Neuronal stem cell (in vitro differentiated cells): ENCODE measurements around the gene RNF144A.

Source experiments
- DNase-seq: peaks from one replicate; pipeline ENCODE4 v3.0.0-alpha.2; 2013; ENCODE audit warnings: low spot score
- H2AFZ ChIP-seq: one replicate; pipeline ENCODE4 v1.6.1; 2013; ENCODE audit warnings: mild to moderate bottlenecking, low read length, inconsistent platforms
- H2AK5ac ChIP-seq: 2 replicates; pipeline ENCODE4 v1.6.1; 2013; ENCODE audit warnings: low read depth, mild to moderate bottlenecking, inconsistent platforms, low read length, moderate library complexity, mixed read lengths
- H2BK120ac ChIP-seq: 2 replicates; pipeline ENCODE4 v1.6.1; 2013; ENCODE audit warnings: low read depth, mild to moderate bottlenecking, inconsistent platforms, low read length, moderate library complexity, mixed read lengths
- H2BK12ac ChIP-seq: one replicate; pipeline ENCODE4 v1.6.1; 2013; ENCODE audit warnings: low read length, inconsistent platforms
- H2BK15ac ChIP-seq: 2 replicates; pipeline ENCODE4 v1.6.1; 2013; ENCODE audit warnings: mild to moderate bottlenecking, low read length, inconsistent platforms, mixed read lengths
- H2BK5ac ChIP-seq: one replicate; pipeline ENCODE4 v1.6.1; 2013; ENCODE audit warnings: inconsistent platforms, mild to moderate bottlenecking, low read length, moderate library complexity
- H3K14ac ChIP-seq: one replicate; pipeline ENCODE4 v1.6.1; 2013; ENCODE audit warnings: low read length, inconsistent platforms
- H3K18ac ChIP-seq: 2 replicates; pipeline ENCODE4 v1.6.1; 2013; ENCODE audit warnings: low read length, inconsistent platforms
- H3K23ac ChIP-seq: 2 replicates; pipeline ENCODE4 v1.6.1; 2013; ENCODE audit warnings: low read depth, mild to moderate bottlenecking, mixed read lengths, low read length, inconsistent platforms; ENCODE audit not compliant: poor library complexity
- H3K27ac ChIP-seq: replicated peaks from 3 replicates; pipeline ENCODE4 v1.5.1; 2013; ENCODE audit warnings: low read length, inconsistent platforms
- H3K27me3 ChIP-seq, 3 experiments: 2 replicates each; pipeline ENCODE4 v1.6.1; 2013; ENCODE audit warnings: low read length in 3 of 3, mild to moderate bottlenecking in 2 of 3, inconsistent platforms in 1 of 3, low read depth in 1 of 3, mixed read lengths in 1 of 3, moderate library complexity in 1 of 3; ENCODE audit not compliant: control insufficient read depth in 3 of 3, insufficient read depth in 3 of 3
- H3K36me3 ChIP-seq, 2 donors: replicated peaks in 1 of 2; 2 replicates each; pipeline ENCODE4 v1.6.1; 2013; ENCODE audit warnings: low read length in 2 of 2; ENCODE audit not compliant: control insufficient read depth in 2 of 2, insufficient read depth in 2 of 2
- H3K4ac ChIP-seq: 2 replicates; pipeline ENCODE4 v1.6.1; 2013; ENCODE audit warnings: inconsistent platforms, mild to moderate bottlenecking, low read length, moderate library complexity
- H3K4me1 ChIP-seq, 2 donors: 1 replicate in 1 of 2; 2 replicates in 1 of 2; pipeline ENCODE4 v1.6.1; 2013; ENCODE audit warnings: low read length in 2 of 2, low read depth in 1 of 2; ENCODE audit not compliant: control insufficient read depth in 2 of 2, insufficient read depth in 1 of 2
- H3K4me2 ChIP-seq: one replicate; pipeline ENCODE4 v1.6.1; 2013; ENCODE audit warnings: mild to moderate bottlenecking, low read length, inconsistent platforms; ENCODE audit not compliant: insufficient read depth, poor library complexity, severe bottlenecking
- H3K4me3 ChIP-seq, 2 donors: 2 replicates each; pipeline ENCODE4 v1.5.1; 2013; ENCODE audit warnings: low read length in 2 of 2, mild to moderate bottlenecking in 2 of 2, inconsistent platforms in 1 of 2, moderate library complexity in 1 of 2
- H3K79me1 ChIP-seq: one replicate; pipeline ENCODE4 v1.6.1; 2013; ENCODE audit warnings: low read depth, mild to moderate bottlenecking, inconsistent platforms, low read length, moderate library complexity
- H3K9ac ChIP-seq: one replicate; pipeline ENCODE4 v1.6.1; 2013; ENCODE audit warnings: mild to moderate bottlenecking, low read depth, low read length, inconsistent platforms; ENCODE audit not compliant: poor library complexity
- H3K9me3 ChIP-seq, 2 donors: replicated peaks in 1 of 2; 2 replicates each; pipeline versions ENCODE3 to v1.6.1; 2013; ENCODE audit warnings: low read length in 2 of 2, mild to moderate bottlenecking in 2 of 2, inconsistent platforms in 1 of 2, low read depth in 1 of 2, mixed read lengths in 1 of 2, moderate library complexity in 1 of 2; ENCODE audit not compliant: control insufficient read depth in 2 of 2, insufficient read depth in 1 of 2
- H4K8ac ChIP-seq: one replicate; pipeline ENCODE4 v1.6.1; 2013; ENCODE audit warnings: low read depth, mild to moderate bottlenecking, inconsistent platforms, low read length, moderate library complexity
- H4K91ac ChIP-seq: one replicate; pipeline ENCODE4 v1.6.1; 2013; ENCODE audit warnings: low read length, low read depth, mild to moderate bottlenecking, inconsistent platforms; ENCODE audit not compliant: poor library complexity
- WGBS, 2 donors: extraction: QIAGEN DNeasy Blood & Tissue Kit; methylation state at CpG; one replicate each; pipeline ENCODE4 v1.1.7; 2013; ENCODE audit warnings: missing lambda C conversion rate in 2 of 2, mixed read lengths in 1 of 2; ENCODE audit not compliant: insufficient read length in 2 of 2, insufficient replicate concordance in 1 of 2; ENCODE audit errors: extremely low coverage in 2 of 2; 5-methylcytosine and 5-hydroxymethylcytosine counted together

The RNF144A gene

DNA sequence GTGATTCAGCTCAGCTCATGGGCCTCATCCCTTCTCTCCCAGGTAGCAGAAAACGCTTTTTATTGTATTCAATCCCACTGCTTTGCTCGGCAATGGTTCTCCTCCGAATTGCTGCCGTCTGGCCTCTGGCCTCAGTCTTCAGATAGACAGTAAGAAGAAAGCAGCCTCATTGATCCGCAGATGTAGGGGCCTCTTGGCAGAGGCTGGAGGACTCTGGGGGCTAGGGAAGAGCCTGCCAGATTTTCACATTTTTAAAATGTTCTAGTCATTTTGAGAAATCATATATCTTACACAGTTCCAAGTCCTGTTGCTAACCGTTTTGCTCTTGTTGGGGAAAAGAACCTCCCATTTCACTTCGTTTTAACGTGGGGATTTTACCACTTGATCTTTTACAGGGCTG is 123.3 kb downstream of the RNF144A start:
- Histone ChIP-seq H2BK5ac (no peak overlapping the region), H3K9me3 (no peaks in the 10 kb centered on the region), H3K4ac (no peak overlapping the region), H3K23ac (no peak overlapping the region), H2BK120ac (no peak overlapping the region), H4K91ac (no peak overlapping the region), H3K36me3 (peaks cover 27 to 86% of the 10 kb centered on the region in 2 donors), H3K79me1 (no peaks in the 10 kb centered on the region), H3K27ac (no peak overlapping the region), H4K8ac (no peak overlapping the region), H2AFZ (no peak overlapping the region), H2AK5ac (no peak overlapping the region), H3K4me2 (no peak overlapping the region), H3K4me1 (no peaks in the 10 kb centered on the region), H2BK15ac (no peak overlapping the region), H3K14ac (no peak overlapping the region), H3K4me3 (no peak overlapping the region), H2BK12ac (no peak overlapping the region), H3K9ac (no peak overlapping the region), H3K27me3 (no peaks in the 10 kb centered on the region), H3K18ac (no peak overlapping the region)
- no peak for DNase-seq
- WGBS, 2 donors: no CpG with 5 or more reads among the region's 8 CpGs

DNA sequence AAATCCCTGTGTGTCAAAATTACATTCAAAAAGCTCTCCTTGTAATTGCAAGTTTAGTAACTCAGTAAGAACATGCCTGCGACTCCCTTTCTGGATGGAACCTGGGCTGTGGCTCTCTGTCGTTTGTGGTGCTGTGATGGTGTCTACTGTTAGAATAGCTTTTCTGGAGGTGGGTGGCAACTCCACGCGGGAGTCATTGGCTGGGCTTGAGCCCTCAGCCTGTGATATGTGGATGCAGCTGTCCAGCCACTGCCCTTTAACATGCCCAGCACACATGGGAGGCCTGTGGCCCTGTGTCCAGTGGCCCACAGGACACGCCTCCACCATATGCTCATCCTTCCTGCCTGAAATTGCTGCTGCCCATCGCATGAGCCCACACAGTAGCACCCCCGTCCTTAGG is 124.2 kb downstream of the RNF144A start:
- WGBS, 2 donors: no CpG with 5 or more reads among the region's 7 CpGs
- H2AFZ ChIP-seq: no peak overlapping the region
- H3K36me3 ChIP-seq: peaks cover 28 to 86% of the 10 kb centered on the region in 2 donors
- no peak overlapping the region for H3K4ac ChIP-seq
- H2BK12ac ChIP-seq: no peak overlapping the region
- H2BK120ac ChIP-seq: no peak overlapping the region
- H2BK15ac ChIP-seq: no peak overlapping the region
- H3K27me3 ChIP-seq: no peaks in the 10 kb centered on the region
- H3K27ac ChIP-seq: no peak overlapping the region
- H3K14ac ChIP-seq: no peak overlapping the region
- no peaks in the 10 kb centered on the region for H3K4me1 ChIP-seq
- H3K23ac ChIP-seq: no peak overlapping the region
- no peaks in the 10 kb centered on the region for H3K9me3 ChIP-seq
- no peak overlapping the region for H2BK5ac ChIP-seq
- no peaks in the 10 kb centered on the region for H3K79me1 ChIP-seq
- H3K18ac ChIP-seq: no peak overlapping the region
- H3K4me3 ChIP-seq: no peak overlapping the region
- H3K4me2 ChIP-seq: no peak overlapping the region
- H4K8ac ChIP-seq: no peak overlapping the region
- H4K91ac ChIP-seq: no peak overlapping the region
- H3K9ac ChIP-seq: no peak overlapping the region
- no peak overlapping the region for H2AK5ac ChIP-seq
- no peak for DNase-seq

DNA sequence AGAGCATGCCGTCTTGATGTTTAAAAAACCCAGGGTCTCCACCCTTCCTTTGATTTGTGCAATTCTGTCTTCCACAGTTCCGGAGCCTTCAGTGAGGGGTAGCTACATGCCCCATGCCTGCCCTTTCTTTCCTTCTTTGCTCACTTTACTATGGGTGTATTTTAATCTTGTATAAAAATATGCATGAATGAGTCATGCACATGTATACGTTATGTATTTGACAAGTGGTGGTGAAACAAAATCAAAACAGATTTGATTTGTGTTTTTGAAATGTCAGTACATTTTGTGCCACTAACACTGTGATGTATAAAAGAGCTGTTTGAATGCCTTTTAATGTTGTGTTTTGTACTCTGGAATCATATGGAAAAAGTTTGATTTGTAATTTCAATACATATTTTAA is 126.5 kb downstream of the RNF144A start:
- Histone ChIP-seq H3K14ac (no peak overlapping the region), H2BK120ac (no peak overlapping the region), H3K4me2 (no peak overlapping the region), H4K91ac (no peak overlapping the region), H3K18ac (no peak overlapping the region), H2BK5ac (no peak overlapping the region), H3K4ac (no peak overlapping the region), H2AK5ac (no peak overlapping the region), H3K9ac (no peak overlapping the region), H3K27ac (no peak overlapping the region), H3K4me3 (no peak overlapping the region), H3K36me3 (peaks cover 23 to 82% of the 10 kb centered on the region in 2 donors), H2BK12ac (no peak overlapping the region), H3K23ac (no peak overlapping the region), H3K4me1 (no peaks in the 10 kb centered on the region), H4K8ac (no peak overlapping the region), H3K79me1 (no peaks in the 10 kb centered on the region), H3K9me3 (no peaks in the 10 kb centered on the region), H3K27me3 (no peaks in the 10 kb centered on the region), H2AFZ (no peak overlapping the region), H2BK15ac (no peak overlapping the region)
- no peak for DNase-seq
- WGBS, 2 donors: no CpG with 5 or more reads among the region's 3 CpGs

DNA sequence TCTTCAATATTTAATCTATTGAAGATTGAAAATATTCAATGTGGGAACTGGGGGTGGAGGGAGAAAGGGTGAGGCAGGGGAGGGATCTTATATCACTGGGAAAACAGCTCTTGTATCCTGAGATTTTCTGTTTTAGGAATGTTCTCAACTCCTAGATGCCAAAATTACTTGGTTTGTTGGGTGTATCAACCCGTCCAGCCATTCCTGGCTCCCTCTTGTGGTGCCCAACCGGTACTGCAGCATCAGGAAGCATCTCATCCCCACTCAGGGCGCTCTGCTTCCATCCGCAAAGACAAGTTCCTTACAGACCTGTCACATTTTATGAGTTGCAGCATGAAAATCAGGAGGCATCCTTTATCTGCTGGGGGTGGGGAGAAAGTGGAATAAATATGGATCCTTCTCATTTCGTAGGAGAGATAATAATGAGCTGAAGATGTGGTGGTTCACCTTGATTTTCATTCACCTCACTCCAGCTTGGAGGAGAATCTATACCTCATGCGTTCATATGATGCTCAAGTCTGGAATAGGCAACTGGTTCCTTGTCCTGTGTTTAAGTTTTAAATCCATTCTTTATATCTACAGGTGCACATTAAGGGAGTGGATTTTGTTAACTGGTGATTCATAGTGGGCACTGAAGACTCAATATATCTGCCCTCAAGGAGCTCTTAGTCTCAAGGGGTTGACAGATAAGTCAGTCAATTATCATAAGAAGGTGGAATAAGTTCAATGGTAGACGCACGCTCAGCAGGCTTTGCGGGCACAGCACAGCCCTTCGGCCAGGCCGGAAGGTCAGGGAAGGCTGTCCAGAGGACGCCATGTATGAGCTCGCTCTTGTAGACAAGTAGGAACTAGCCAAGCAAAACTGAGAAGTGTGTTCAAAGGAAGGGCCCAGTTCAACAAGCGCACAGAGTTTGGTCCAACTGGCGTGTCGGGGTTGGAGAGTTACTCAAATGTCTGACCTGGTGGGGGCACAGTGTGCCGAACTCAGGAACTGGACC is 127.3 kb downstream of the RNF144A start:
- no peaks in the 10 kb centered on the region for H3K9me3 ChIP-seq
- peak; percentile 55 for DNase-seq

More for the DNA sequence above, 127.3 kb downstream of the RNF144A start:
- H3K18ac ChIP-seq: no peak overlapping the region
- H3K27ac ChIP-seq: no peak overlapping the region
- no peak overlapping the region for H4K91ac ChIP-seq
- H4K8ac ChIP-seq: no peak overlapping the region
- H2BK5ac ChIP-seq: no peak overlapping the region
- H2AK5ac ChIP-seq: no peak overlapping the region
- no peaks in the 10 kb centered on the region for H3K27me3 ChIP-seq
- H3K36me3 ChIP-seq: peaks cover 20 to 75% of the 10 kb centered on the region in 2 donors
- H2BK120ac ChIP-seq: no peak overlapping the region
- H3K4me1 ChIP-seq: no peaks in the 10 kb centered on the region
- no peak overlapping the region for H3K4ac ChIP-seq
- WGBS, 2 donors: no CpG with 5 or more reads among the region's 17 CpGs
- H3K4me3 ChIP-seq: no peak overlapping the region
- H2BK12ac ChIP-seq: no peak overlapping the region
- no peak overlapping the region for H3K23ac ChIP-seq
- no peak overlapping the region for H3K9ac ChIP-seq
- no peaks in the 10 kb centered on the region for H3K79me1 ChIP-seq
- no peak overlapping the region for H2AFZ ChIP-seq
- no peak overlapping the region for H3K14ac ChIP-seq
- no peak overlapping the region for H3K4me2 ChIP-seq
- no peak overlapping the region for H2BK15ac ChIP-seq
